H1 (cell line): ENCODE results near the gene ZBP1. TPM values are rescaled to one million over a fixed set of nuclear protein-coding genes. Genes with fewer than 3 reads are reported as not detected.

Experiments
- CTCF ChIA-PET: fragments of 300-600 bp; sonication (Branson Sonifier 250); formaldehyde crosslinking; loops from one replicate; lab custom pipeline; 2021; ENCODE audit not compliant: partially characterized antibody; lab: Charles Lee
- POLR2A ChIA-PET: fragments of 300-600 bp; sonication (Branson Sonifier 250); formaldehyde crosslinking; loops from one replicate; lab custom pipeline; 2021; ENCODE audit warnings: inconsistent platforms; ENCODE audit not compliant: partially characterized antibody; lab: Charles Lee
- DNase-seq, 2 experiments: peaks; one replicate each; pipeline versions ENCODE4 v3.0.0 to v3.0.0-alpha.2; 2010 to 2022; ENCODE audit warnings: low spot score in 2 of 2, low read depth in 1 of 2, mixed read lengths in 1 of 2
- FAIRE-seq: peaks from 2 replicates; lab custom pipeline; 2011; peaks lifted over from hg19 to GRCh38; lab: Jason Lieb, UNC
- H2AFZ ChIP-seq: 2 replicates; pipeline ENCODE4 v1.8.1; 2012; ENCODE audit warnings: low read length, inconsistent platforms
- H2AK5ac ChIP-seq: 2 replicates; pipeline ENCODE4 v1.6.1; 2013; ENCODE audit warnings: low read depth, low read length
- H2BK120ac ChIP-seq: replicated peaks from 2 replicates; pipeline ENCODE3; 2013; ENCODE audit warnings: low read depth, low read length, inconsistent platforms
- H2BK12ac ChIP-seq: 2 replicates; pipeline ENCODE4 v1.6.1; 2013; ENCODE audit warnings: low read depth, low read length
- H2BK15ac ChIP-seq: 2 replicates; pipeline ENCODE4 v1.6.1; 2013; ENCODE audit warnings: low read length
- H2BK20ac ChIP-seq: 2 replicates; pipeline ENCODE4 v1.6.1; 2013; ENCODE audit warnings: low read length
- H2BK5ac ChIP-seq: 2 replicates; pipeline ENCODE4 v1.6.1; 2013; ENCODE audit warnings: low read depth, low read length
- H3K14ac ChIP-seq: 2 replicates; pipeline ENCODE4 v1.6.1; 2013; ENCODE audit warnings: inconsistent platforms; ENCODE audit not compliant: insufficient read length
- H3K18ac ChIP-seq: 2 replicates; pipeline ENCODE4 v1.6.1; 2013; ENCODE audit warnings: low read length; ENCODE audit errors: extremely low read depth
- H3K23ac ChIP-seq: 2 replicates; pipeline ENCODE4 v1.6.1; 2013; ENCODE audit warnings: inconsistent platforms; ENCODE audit not compliant: insufficient read length
- H3K23me2 ChIP-seq: 2 replicates; pipeline ENCODE4 v1.6.1; 2013; ENCODE audit warnings: low read depth, low read length
- H3K27ac ChIP-seq: 2 replicates; pipeline ENCODE4 v1.6.1; 2011; ENCODE audit warnings: low read depth, low read length, inconsistent platforms
- H3K27me3 ChIP-seq, 4 experiments: replicated peaks in 1 of 4; 1 replicate in 1 of 4; 2 replicates in 3 of 4; pipeline versions ENCODE4 v1.6.1 to v1.8.1; 2011 to 2013; ENCODE audit warnings: low read length in 3 of 4, mild to moderate bottlenecking in 3 of 4, inconsistent platforms in 2 of 4, mixed read lengths in 2 of 4, moderate library complexity in 1 of 4; ENCODE audit not compliant: control insufficient read depth in 3 of 4, insufficient read depth in 3 of 4; ENCODE audit errors: extremely low read depth in 1 of 4
- H3K36me3 ChIP-seq, 4 experiments: 2 replicates each; pipeline versions ENCODE4 v1.6.1 to v1.8.1; 2011 to 2013; ENCODE audit warnings: mild to moderate bottlenecking in 4 of 4, low read length in 3 of 4, moderate library complexity in 2 of 4, control low read depth in 1 of 4, inconsistent platforms in 1 of 4; ENCODE audit not compliant: insufficient read depth in 4 of 4, control insufficient read depth in 2 of 4
- H3K4ac ChIP-seq: replicated peaks from 2 replicates; pipeline ENCODE3; 2013; ENCODE audit warnings: low read length, low read depth, mixed read lengths, inconsistent platforms; ENCODE audit not compliant: insufficient read length
- H3K4me1 ChIP-seq, 4 experiments: replicated peaks in 1 of 4; 1 replicate in 1 of 4; 2 replicates in 3 of 4; pipeline versions ENCODE4 v1.6.1 to v1.8.1; 2011 to 2013; ENCODE audit warnings: low read length in 3 of 4, inconsistent platforms in 2 of 4, mixed read lengths in 1 of 4; ENCODE audit not compliant: insufficient read depth in 4 of 4, control insufficient read depth in 3 of 4
- H3K4me2 ChIP-seq, 2 experiments: 2 replicates each; pipeline versions ENCODE4 v1.6.1 to v1.8.1; 2011 to 2013; ENCODE audit warnings: low read depth in 2 of 2, low read length in 2 of 2, control low read depth in 1 of 2, inconsistent platforms in 1 of 2, mild to moderate bottlenecking in 1 of 2; ENCODE audit not compliant: insufficient read depth in 1 of 2
- H3K4me3 ChIP-seq, 4 experiments: fragments of 200-600, 300-600 bp in 1 of 4; sonication (generic), shearing (Covaris generic), sonication (Bioruptor Twin) in 1 of 4; 2 replicates each; pipeline versions ENCODE4 v1.5.1 to v1.8.1; 2011 to 2016; ENCODE audit warnings: low read length in 4 of 4, low read depth in 3 of 4, control low read depth in 2 of 4, inconsistent platforms in 2 of 4, mild to moderate bottlenecking in 2 of 4, mixed read lengths in 1 of 4, moderate library complexity in 1 of 4; ENCODE audit not compliant: insufficient read depth in 2 of 4; ENCODE audit errors: extremely low read depth in 1 of 4
- H3K56ac ChIP-seq: replicated peaks from 2 replicates; pipeline ENCODE3; 2013; ENCODE audit warnings: low read depth, mild to moderate bottlenecking, mixed read lengths, low read length, inconsistent platforms; ENCODE audit not compliant: insufficient read length
- H3K79me1 ChIP-seq: 2 replicates; pipeline ENCODE4 v1.6.1; 2013; ENCODE audit warnings: low read depth, low read length, control low read depth
- H3K79me2 ChIP-seq, 2 experiments: 2 replicates each; pipeline versions ENCODE4 v1.6.1 to v1.8.1; 2012 to 2013; ENCODE audit warnings: low read length in 2 of 2, mild to moderate bottlenecking in 2 of 2, inconsistent platforms in 1 of 2; ENCODE audit not compliant: insufficient read depth in 2 of 2, control insufficient read depth in 1 of 2
- H3K9ac ChIP-seq, 4 experiments: replicated peaks in 1 of 4; 1 replicate in 1 of 4; 2 replicates in 3 of 4; pipeline versions ENCODE4 v1.6.1 to v1.8.1; 2011 to 2013; ENCODE audit warnings: low read depth in 3 of 4, low read length in 3 of 4, control low read depth in 2 of 4, mild to moderate bottlenecking in 2 of 4, moderate library complexity in 2 of 4, inconsistent platforms in 1 of 4; ENCODE audit errors: extremely low read depth in 1 of 4
- H3K9me3 ChIP-seq, 2 experiments: 2 replicates each; pipeline versions ENCODE4 v1.6.1 to v1.8.1; 2012 to 2013; ENCODE audit warnings: mild to moderate bottlenecking in 2 of 2, moderate library complexity in 2 of 2, control low read depth in 1 of 2, inconsistent platforms in 1 of 2, low read depth in 1 of 2, low read length in 1 of 2, mixed read lengths in 1 of 2; ENCODE audit not compliant: insufficient read depth in 2 of 2
- H4K20me1 ChIP-seq, 2 experiments: replicated peaks in 1 of 2; 2 replicates each; pipeline versions ENCODE3 to v1.8.1; 2011 to 2013; ENCODE audit warnings: inconsistent platforms in 2 of 2, low read length in 2 of 2, mild to moderate bottlenecking in 1 of 2; ENCODE audit not compliant: insufficient read depth in 2 of 2, control insufficient read depth in 1 of 2
- H4K5ac ChIP-seq: 2 replicates; pipeline ENCODE4 v1.6.1; 2013; ENCODE audit warnings: low read length, low read depth, mixed read lengths, inconsistent platforms; ENCODE audit not compliant: insufficient read length
- H4K8ac ChIP-seq: 2 replicates; pipeline ENCODE4 v1.8.0; 2013; ENCODE audit warnings: mild to moderate bottlenecking, moderate library complexity, low read length, inconsistent platforms; ENCODE audit not compliant: insufficient read depth; ENCODE audit errors: extremely low read depth
- H4K91ac ChIP-seq: replicated peaks from 2 replicates; pipeline ENCODE3; 2013; ENCODE audit warnings: low read length, mixed read lengths, inconsistent platforms; ENCODE audit not compliant: insufficient read length
- BACH1 ChIP-seq: IDR thresholded peaks from 2 replicates; pipeline ENCODE4 v1.6.1; 2012; ENCODE audit warnings: low read length, improper control_type of control experiment
- CBX5 ChIP-seq: fragments of 300-800, 300-1000 bp; sonication (generic); IDR thresholded peaks from 2 replicates; pipeline ENCODE4 v1.7.1; 2016; ENCODE audit warnings: antibody characterized with exemption, low read length, low read depth
- CTBP2 ChIP-seq: IDR thresholded peaks from 2 replicates; pipeline ENCODE4 v1.7.0; 2011; ENCODE audit warnings: borderline replicate concordance, mild to moderate bottlenecking, moderate library complexity, mixed read lengths, low read length; ENCODE audit not compliant: insufficient read depth, insufficient read length
- EP300 ChIP-seq, 2 experiments: IDR thresholded peaks; 1 replicate in 1 of 2; 2 replicates in 1 of 2; pipeline ENCODE4 v1.6.1; 2011 to 2012; ENCODE audit warnings: low read depth in 2 of 2, low read length in 2 of 2, mild to moderate bottlenecking in 2 of 2, borderline replicate concordance in 1 of 2, inconsistent platforms in 1 of 2, moderate library complexity in 1 of 2
- GTF2F1 ChIP-seq: IDR thresholded peaks from 2 replicates; pipeline ENCODE4 v1.6.1; 2012; ENCODE audit warnings: low read depth, low read length, improper control_type of control experiment, borderline replicate concordance
- HDAC2 ChIP-seq, 2 experiments: fragments of 300-600 bp in 1 of 2; sonication (generic) in 1 of 2; IDR thresholded peaks; 2 replicates each; pipeline ENCODE4 v1.6.1; 2011 to 2012; ENCODE audit warnings: low read depth in 2 of 2, low read length in 2 of 2, mild to moderate bottlenecking in 2 of 2, moderate library complexity in 2 of 2, borderline replicate concordance in 1 of 2, inconsistent platforms in 1 of 2
- JUN ChIP-seq: IDR thresholded peaks from 2 replicates; pipeline ENCODE4 v1.6.1; 2011; ENCODE audit warnings: low read depth, mild to moderate bottlenecking, improper control_type of control experiment, low read length
- RXRA ChIP-seq: IDR thresholded peaks from 2 replicates; pipeline ENCODE4 v1.6.1; 2011; ENCODE audit warnings: low read depth, mild to moderate bottlenecking, low read length, moderate library complexity; ENCODE audit not compliant: insufficient read depth
- SIX5 ChIP-seq: IDR thresholded peaks from 2 replicates; pipeline ENCODE4 v1.6.1; 2011; ENCODE audit warnings: mild to moderate bottlenecking, low read depth, low read length
- SP1 ChIP-seq: IDR thresholded peaks from 2 replicates; pipeline ENCODE4 v1.6.1; 2011; ENCODE audit warnings: low read depth, low read length
- TAF1 ChIP-seq: IDR thresholded peaks from 2 replicates; pipeline ENCODE4 v1.6.1; 2011; ENCODE audit warnings: mild to moderate bottlenecking, low read depth, low read length
- TBP ChIP-seq: IDR thresholded peaks from 2 replicates; pipeline ENCODE4 v1.6.1; 2011; ENCODE audit warnings: low read depth, low read length, improper control_type of control experiment
- YY1 ChIP-seq: IDR thresholded peaks from 2 replicates; pipeline ENCODE4 v1.6.1; 2011; ENCODE audit warnings: low read depth, mild to moderate bottlenecking, low read length
- WGBS, 2 experiments: shearing (Covaris generic) in 1 of 2; methylation state at CpG; one replicate each; pipeline versions ENCODE4 v1.1.6 to v1.1.7; 2013 to 2015; ENCODE audit warnings: low lambda C conversion rate in 2 of 2, mixed read lengths in 2 of 2, inconsistent platforms in 1 of 2, low coverage in 1 of 2, missing lambda C conversion rate in 1 of 2; ENCODE audit not compliant: insufficient replicate concordance in 2 of 2, insufficient coverage in 1 of 2, insufficient read length in 1 of 2; ENCODE audit errors: extremely low coverage in 1 of 2, missing lambda C conversion rate in 1 of 2; 5-methylcytosine and 5-hydroxymethylcytosine counted together
- polyA plus RNA-seq, 7 experiments: library from polyadenylated mRNA; depleted of rRNA in 3 of 7; stranded (reverse) in 5 of 7; unstranded in 2 of 7; fragments of >200 nt in 5 of 7; fragments of 200-250 nt in 2 of 7; gene quantifications; 1 replicate in 5 of 7; 2 replicates in 1 of 7; 4 replicates in 1 of 7; pipeline versions ENCODE4 v1.2.1 to v1.2.3, GENCODE V29; 2011 to 2013; ENCODE audit warnings: missing spikeins in 2 of 7, mixed read lengths in 2 of 7
- total RNA-seq: library from RNA; stranded (reverse); fragmentation: NEBNext Ultra II Directional; extraction: Animal tissue kit (Norgen Biotek cat#: 25700); gene quantifications from 2 replicates; pipeline ENCODE4 v1.2.1, GENCODE V29; 2021

Gene ZBP1
- total and polyA plus RNA-seq, 2 of the 8 experiments (the other 6 are each of a cell fraction or from before 2014, with no cell fraction given): not detected

GRCh38 chr20:57621421-57622200 lies 1.4 kb upstream of the ZBP1 start:
- no peaks in the 10 kb centered on the region for H3K79me2 ChIP-seq
- TF ChIP-seq TAF1: no peak
- TF ChIP-seq SIX5: no peak
- no peak for TF ChIP-seq CTBP2
- TF ChIP-seq CBX5: no peak
- no peak for TF ChIP-seq JUN
- no peak for TF ChIP-seq TBP
- TF ChIP-seq RXRA: no peak
- TF ChIP-seq SP1: no peak
- no peak for TF ChIP-seq HDAC2 (IDR thresholded peaks at IDR 0.05; ENCODE audit: borderline replicate concordance in 1 of 2, low read depth in 2 of 2, low read length in 2 of 2)
- TF ChIP-seq YY1: no peak
- TF ChIP-seq BACH1: no peak
- no peak for TF ChIP-seq EP300 (IDR thresholded peaks at IDR 0.05; ENCODE audit: borderline replicate concordance in 1 of 2, low read depth in 2 of 2, low read length in 2 of 2)
- no peak for TF ChIP-seq GTF2F1

More at GRCh38 chr20:57621421-57622200, 1.4 kb upstream of the ZBP1 start:
- WGBS, 2 experiments: 91% methylated on average over 16 of the region's 16 CpGs; no CpG with 5 or more reads in 1 of the 2 experiments
- no peak overlapping the region for H3K4ac ChIP-seq
- H2BK12ac ChIP-seq: no peak overlapping the region
- H3K4me1 ChIP-seq: no peaks in the 10 kb centered on the region
- FAIRE-seq: no peak
- H3K23me2 ChIP-seq: no peaks in the 10 kb centered on the region
- H3K36me3 ChIP-seq: no peaks in the 10 kb centered on the region
- peak in 1 of 2 experiments; percentile 33 for DNase-seq
- H3K79me1 ChIP-seq: no peaks in the 10 kb centered on the region
- H3K27ac ChIP-seq: no peak overlapping the region
- ChIA-PET POLR2A (no interaction called here), CTCF (interaction anchor here (0.8 to 4.3 kb wide), 23 partner anchors 10 to 588 kb away, joined by 3 to 29 read pairs (median 5); no protein-coding TSS in a partner anchor)
- H3K18ac ChIP-seq: no peak overlapping the region
- H4K91ac ChIP-seq: no peak overlapping the region
- no peak overlapping the region for H3K9ac ChIP-seq
- H2BK20ac ChIP-seq: no peak overlapping the region
- no peaks in the 10 kb centered on the region for H3K27me3 ChIP-seq
- no peak overlapping the region for H3K14ac ChIP-seq
- no peak overlapping the region for H3K4me2 ChIP-seq
- no peak overlapping the region for H3K4me3 ChIP-seq
- no peak overlapping the region for H3K56ac ChIP-seq
- no peak overlapping the region for H2BK120ac ChIP-seq
- no peak overlapping the region for H4K8ac ChIP-seq
- H3K9me3 ChIP-seq: no peaks in the 10 kb centered on the region; a peak in 2 of 4 replicates
- H2BK15ac ChIP-seq: no peak overlapping the region
- H3K23ac ChIP-seq: no peak overlapping the region
- no peaks in the 10 kb centered on the region for H4K20me1 ChIP-seq
- no peak overlapping the region for H2AFZ ChIP-seq
- no peak overlapping the region for H2BK5ac ChIP-seq
- no peak overlapping the region for H4K5ac ChIP-seq
- no peak overlapping the region for H2AK5ac ChIP-seq
